Left renal cortex interstitium (tissue), 4 donors: ENCODE results near the gene TRAPPC3. TPM values are rescaled to one million over a fixed set of nuclear protein-coding genes. Genes with fewer than 3 reads are reported as not detected.
"Not testable (repeated sequence)": the region's sequence is repeated elsewhere in the genome, so short reads cannot be mapped to it uniquely, and the experiment has no call there.

Experiments used
- DNase-seq, 4 donors: peaks; one replicate each; pipeline ENCODE4 v3.0.0-alpha.2; 2013; ENCODE audit warnings: low read depth in 4 of 4, low spot score in 2 of 4, missing footprints in 1 of 4
- polyA plus RNA-seq, 4 donors: library from polyadenylated mRNA; unstranded; fragments of 120-200 nt; gene quantifications; one replicate each; pipeline ENCODE4 v1.2.1, GENCODE V29; 2013; ENCODE audit not compliant: insufficient read length in 4 of 4

TRAPPC3 gene
- polyA plus RNA-seq, 4 donors, result 63.0 to 67.7 (median 63.3) TPM

- DNase-seq, result no peak
These were observed 17.9 kb upstream of the TRAPPC3 start for GRCh38 chr1:36166938-36167905.

GRCh38 chr1:36166136-36166535, 16.9 kb upstream of the TRAPPC3 start:
- no peak for DNase-seq

GRCh38 chr1:36165145-36165544, 15.9 kb upstream of the TRAPPC3 start:
- DNase-seq, result no peak

- DNase-seq, result no peak
These were observed 15.1 kb upstream of the TRAPPC3 start for GRCh38 chr1:36164361-36164760.

GRCh38 chr1:36163426-36163825, 14.1 kb upstream of the TRAPPC3 start:
- no peak for DNase-seq

- no peak for DNase-seq
These were observed 13.5 kb upstream of the TRAPPC3 start for GRCh38 chr1:36162680-36163239.

- DNase-seq, result no peak
These were observed 12.6 kb upstream of the TRAPPC3 start for GRCh38 chr1:36161641-36162531.

- DNase-seq, result no peak
These were observed 11.7 kb upstream of the TRAPPC3 start for GRCh38 chr1:36160949-36161485.

GRCh38 chr1:36160388-36160948, 11.2 kb upstream of the TRAPPC3 start:
- no peak for DNase-seq

- no peak for DNase-seq
These were observed 10.5 kb upstream of the TRAPPC3 start for GRCh38 chr1:36159614-36160387.

GRCh38 chr1:36158827-36159252, 9.6 kb upstream of the TRAPPC3 start:
- not testable (repeated sequence) for DNase-seq

- no peak for DNase-seq
These were observed 8.9 kb upstream of the TRAPPC3 start for GRCh38 chr1:36157973-36158826.

GRCh38 chr1:36157115-36157903, 8.0 kb upstream of the TRAPPC3 start:
- DNase-seq, result no peak

- DNase-seq, result peak in 2 of 4 donors; percentile 66 to 71
These were observed 7.2 kb upstream of the TRAPPC3 start for GRCh38 chr1:36156329-36157114.

- peak in 2 of 4 donors; percentile 65 to 69 for DNase-seq
These were observed 6.4 kb upstream of the TRAPPC3 start, which contains the start of gene MAP7D1 for GRCh38 chr1:36155408-36156328. MAP7D1 (plus strand) TSS chr1:36156160; CDS start chr1:36156418, 258 bp downstream.
